SU-DHL-6 (cell line): ENCODE results near the gene LMOD1.

Source experiments
- H2AFZ ChIP-seq: fragments of 200-600 bp; sonication (generic); 2 replicates; pipeline ENCODE4 v1.6.1; 2014; ENCODE audit warnings: low read depth, mild to moderate bottlenecking, moderate library complexity, mixed read lengths, antibody characterized with exemption, low read length; ENCODE audit not compliant: severe bottlenecking
- H3F3A ChIP-seq: fragments of 200-600 bp; shearing (Covaris generic); 2 replicates; pipeline ENCODE4 v1.6.0; 2016; ENCODE audit warnings: antibody characterized with exemption, mild to moderate bottlenecking; ENCODE audit not compliant: insufficient read depth
- H3K27ac ChIP-seq: fragments of 200-600 bp; sonication (generic); 2 replicates; pipeline ENCODE4 v1.5.1; 2016; ENCODE audit warnings: low read depth, mild to moderate bottlenecking, low read length, moderate library complexity, mixed read lengths
- H3K27me3 ChIP-seq: fragments of 200-600 bp; sonication (generic), shearing (Covaris generic); 2 replicates; pipeline ENCODE4 v1.6.0; 2014; ENCODE audit warnings: mild to moderate bottlenecking, low read length
- H3K36me3 ChIP-seq: fragments of 200-600 bp; sonication (generic); 2 replicates; pipeline ENCODE4 v1.6.1; 2014; ENCODE audit warnings: mild to moderate bottlenecking, low read length, mixed read lengths
- H3K4me2 ChIP-seq: fragments of 300-600, 200-600 bp; shearing (Covaris generic), sonication (generic); 2 replicates; pipeline ENCODE4 v1.6.0; 2014; ENCODE audit warnings: low read length, low read depth, mild to moderate bottlenecking; ENCODE audit not compliant: poor library complexity, severe bottlenecking
- H3K4me3 ChIP-seq: fragments of 200-600 bp; sonication (generic); 2 replicates; pipeline ENCODE4 v1.5.1; 2014; ENCODE audit warnings: antibody characterized with exemption, low read length, mild to moderate bottlenecking, mixed read lengths; ENCODE audit not compliant: insufficient read depth, poor library complexity, severe bottlenecking
- H3K79me2 ChIP-seq: fragments of 200-600 bp; sonication (generic); 2 replicates; pipeline ENCODE4 v1.6.1; 2014; ENCODE audit warnings: mild to moderate bottlenecking, low read length, moderate library complexity; ENCODE audit not compliant: insufficient read depth
- H3K9ac ChIP-seq: fragments of 200-600 bp; sonication (generic); 2 replicates; pipeline ENCODE4 v1.7.0; 2014; ENCODE audit warnings: mild to moderate bottlenecking, low read length
- H3K9me2 ChIP-seq: fragments of 200-600 bp; sonication (generic); replicated peaks from 2 replicates; pipeline ENCODE4 v1.6.1; 2014; ENCODE audit warnings: low read length; ENCODE audit not compliant: insufficient read depth
- H3K9me3 ChIP-seq: fragments of 200-600 bp; sonication (generic); 2 replicates; pipeline ENCODE4 v1.6.1; 2014; ENCODE audit warnings: low read length, mixed read lengths; ENCODE audit not compliant: insufficient read depth
- H4K20me1 ChIP-seq: fragments of 200-600 bp; sonication (generic); 2 replicates; pipeline ENCODE4 v1.6.1; 2014; ENCODE audit warnings: low read depth, mild to moderate bottlenecking, antibody characterized with exemption, low read length, moderate library complexity, mixed read lengths
- CTCF ChIP-seq: fragments of 200-600 bp; sonication (generic); IDR thresholded peaks from one replicate; pipeline ENCODE4 v1.5.1; 2017; ENCODE audit warnings: antibody characterized with exemption, mild to moderate bottlenecking, low read length, moderate library complexity; ENCODE audit not compliant: insufficient read depth, poor library complexity, severe bottlenecking
- EZH2phosphoT487 ChIP-seq: fragments of 200-600 bp; sonication (generic), shearing (Covaris generic); conservative IDR thresholded peaks from 2 replicates; pipeline ENCODE4 v1.6.1; 2018; ENCODE audit warnings: mild to moderate bottlenecking, antibody characterized with exemption, low read length, moderate library complexity, mixed read lengths

LMOD1 gene

GRCh38 chr1:201895120-201895665 lies 51.2 kb downstream of the LMOD1 start:
- Histone ChIP-seq H2AFZ (no peak overlapping the region), H3K27me3 (no peaks in the 10 kb centered on the region), H3K36me3 (no peaks in the 10 kb centered on the region), H3F3A (no peaks in the 10 kb centered on the region), H4K20me1 (no peaks in the 10 kb centered on the region), H3K27ac (no peak overlapping the region), H3K4me3 (no peak overlapping the region), H3K9me3 (no peaks in the 10 kb centered on the region), H3K9ac (no peak overlapping the region), H3K79me2 (no peaks in the 10 kb centered on the region), H3K4me2 (no peak overlapping the region), H3K9me2 (no peaks in the 10 kb centered on the region)
- TF ChIP-seq CTCF = no peak
- TF ChIP-seq EZH2phosphoT487 = no peak

- Histone ChIP-seq H3K4me2 (no peak overlapping the region), H3K4me3 (no peak overlapping the region), H3F3A (no peaks in the 10 kb centered on the region), H3K9me3 (no peaks in the 10 kb centered on the region), H3K9ac (no peak overlapping the region), H2AFZ (no peak overlapping the region), H3K27me3 (no peaks in the 10 kb centered on the region), H3K27ac (no peak overlapping the region), H4K20me1 (no peaks in the 10 kb centered on the region), H3K9me2 (no peaks in the 10 kb centered on the region), H3K79me2 (no peaks in the 10 kb centered on the region), H3K36me3 (no peaks in the 10 kb centered on the region)
- TF ChIP-seq EZH2phosphoT487 = no peak
- TF ChIP-seq CTCF = no peak
Measured at GRCh38 chr1:201894343-201895119, 51.8 kb downstream of the LMOD1 start.

GRCh38 chr1:201893431-201893830 lies 52.9 kb downstream of the LMOD1 start:
- Histone ChIP-seq H3K4me3 (no peak overlapping the region), H3K9me2 (no peaks in the 10 kb centered on the region), H2AFZ (no peak overlapping the region), H4K20me1 (no peaks in the 10 kb centered on the region), H3K27me3 (no peaks in the 10 kb centered on the region), H3K27ac (no peak overlapping the region), H3K79me2 (no peaks in the 10 kb centered on the region), H3F3A (no peaks in the 10 kb centered on the region), H3K4me2 (no peak overlapping the region), H3K36me3 (no peaks in the 10 kb centered on the region), H3K9ac (no peak overlapping the region), H3K9me3 (no peaks in the 10 kb centered on the region)
- TF ChIP-seq CTCF (no peak), EZH2phosphoT487 (no peak)
